Measurements from ENCODE around the gene EZR.

GRCh38 chr6:158759966-158760617 lies 59.1 kb downstream of the EZR start:
- TF ChIP-seq, protein P1, sequence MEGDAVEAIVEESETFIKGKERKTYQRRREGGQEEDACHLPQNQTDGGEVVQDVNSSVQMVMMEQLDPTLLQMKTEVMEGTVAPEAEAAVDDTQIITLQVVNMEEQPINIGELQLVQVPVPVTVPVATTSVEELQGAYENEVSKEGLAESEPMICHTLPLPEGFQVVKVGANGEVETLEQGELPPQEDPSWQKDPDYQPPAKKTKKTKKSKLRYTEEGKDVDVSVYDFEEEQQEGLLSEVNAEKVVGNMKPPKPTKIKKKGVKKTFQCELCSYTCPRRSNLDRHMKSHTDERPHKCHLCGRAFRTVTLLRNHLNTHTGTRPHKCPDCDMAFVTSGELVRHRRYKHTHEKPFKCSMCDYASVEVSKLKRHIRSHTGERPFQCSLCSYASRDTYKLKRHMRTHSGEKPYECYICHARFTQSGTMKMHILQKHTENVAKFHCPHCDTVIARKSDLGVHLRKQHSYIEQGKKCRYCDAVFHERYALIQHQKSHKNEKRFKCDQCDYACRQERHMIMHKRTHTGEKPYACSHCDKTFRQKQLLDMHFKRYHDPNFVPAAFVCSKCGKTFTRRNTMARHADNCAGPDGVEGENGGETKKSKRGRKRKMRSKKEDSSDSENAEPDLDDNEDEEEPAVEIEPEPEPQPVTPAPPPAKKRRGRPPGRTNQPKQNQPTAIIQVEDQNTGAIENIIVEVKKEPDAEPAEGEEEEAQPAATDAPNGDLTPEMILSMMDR (conservative IDR thresholded peaks at IDR 0.05; ENCODE audit: low read length) = no peak
- TF ChIP-seq EZH2phosphoT487 (IDR thresholded peaks at IDR 0.05; ENCODE audit: borderline replicate concordance, low read depth, low read length) = no peak

All from OCI-LY7 (cell line).